Lower leg skin (tissue), 3 donors: Measurements from ENCODE around the gene EML4.

Experiments used
- POLR2A ChIP-seq, 2 donors: fragments of 450-650 bp; IDR thresholded peaks; one replicate each; pipeline ENCODE4 v1.6.1; 2016 to 2017; ENCODE audit warnings: antibody characterized with exemption in 2 of 2, mild to moderate bottlenecking in 1 of 2, moderate library complexity in 1 of 2
- TF ChIP-seq, protein P1 (sequence below), 3 donors: fragments of 450-650 bp; IDR thresholded peaks; one replicate each; pipeline ENCODE4 v1.5.1; 2016; ENCODE audit warnings: antibody characterized with exemption in 3 of 3, mild to moderate bottlenecking in 3 of 3, moderate library complexity in 2 of 3

DNA sequence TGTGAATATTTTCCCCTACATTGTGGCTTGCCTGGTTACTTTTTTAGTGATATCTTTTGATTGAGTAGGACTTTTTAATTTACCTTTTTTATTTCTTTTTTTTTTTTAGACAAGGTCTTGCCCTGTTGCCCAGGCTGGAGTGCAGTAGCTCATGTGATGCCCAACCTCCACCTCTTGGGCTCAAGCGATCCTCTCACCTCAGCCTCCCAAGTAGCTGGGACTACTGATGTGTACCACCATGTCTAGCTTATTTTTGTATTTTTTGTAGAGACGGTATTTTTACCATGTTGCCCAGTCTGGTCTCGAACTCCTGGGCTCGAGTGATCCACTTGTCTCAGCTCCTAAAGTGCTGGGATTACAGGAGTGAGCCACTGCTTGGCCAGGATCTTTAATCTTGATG lies 25.3 kb downstream of the EML4 start:
- TF ChIP-seq, protein P1, sequence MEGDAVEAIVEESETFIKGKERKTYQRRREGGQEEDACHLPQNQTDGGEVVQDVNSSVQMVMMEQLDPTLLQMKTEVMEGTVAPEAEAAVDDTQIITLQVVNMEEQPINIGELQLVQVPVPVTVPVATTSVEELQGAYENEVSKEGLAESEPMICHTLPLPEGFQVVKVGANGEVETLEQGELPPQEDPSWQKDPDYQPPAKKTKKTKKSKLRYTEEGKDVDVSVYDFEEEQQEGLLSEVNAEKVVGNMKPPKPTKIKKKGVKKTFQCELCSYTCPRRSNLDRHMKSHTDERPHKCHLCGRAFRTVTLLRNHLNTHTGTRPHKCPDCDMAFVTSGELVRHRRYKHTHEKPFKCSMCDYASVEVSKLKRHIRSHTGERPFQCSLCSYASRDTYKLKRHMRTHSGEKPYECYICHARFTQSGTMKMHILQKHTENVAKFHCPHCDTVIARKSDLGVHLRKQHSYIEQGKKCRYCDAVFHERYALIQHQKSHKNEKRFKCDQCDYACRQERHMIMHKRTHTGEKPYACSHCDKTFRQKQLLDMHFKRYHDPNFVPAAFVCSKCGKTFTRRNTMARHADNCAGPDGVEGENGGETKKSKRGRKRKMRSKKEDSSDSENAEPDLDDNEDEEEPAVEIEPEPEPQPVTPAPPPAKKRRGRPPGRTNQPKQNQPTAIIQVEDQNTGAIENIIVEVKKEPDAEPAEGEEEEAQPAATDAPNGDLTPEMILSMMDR (IDR thresholded peaks at IDR 0.05) = no peak
- no peak for TF ChIP-seq POLR2A (IDR thresholded peaks at IDR 0.05)
